Measurements from ENCODE around the gene ITGB1. TPM values are rescaled to one million over a fixed set of nuclear protein-coding genes. Genes with fewer than 3 reads are reported as not detected.
A peak's percentile ranks its signal among the peaks of the same experiment; 100 is the strongest.
"Not testable (repeated sequence)": the region's sequence is repeated elsewhere in the genome, so short reads cannot be mapped to it uniquely, and the experiment has no call there.

The ITGB1 gene
- polyA plus RNA-seq (ENCODE audit: insufficient read length in 4 of 4): 100 to 1,000 TPM; 481 to 698 (median 568) TPM

- peak in 3 of 4 donors; percentile 89 to 94 (median 90) for DNase-seq (ENCODE audit: low read depth in 4 of 4, low spot score in 2 of 4)
These were observed at the start of gene ITGB1 for GRCh38 chr10:32958085-32959005. Gene ITGB1 (minus strand): TSS chr10:32958230. CDS start chr10:32935558, 22,672 bp downstream.

DNA sequence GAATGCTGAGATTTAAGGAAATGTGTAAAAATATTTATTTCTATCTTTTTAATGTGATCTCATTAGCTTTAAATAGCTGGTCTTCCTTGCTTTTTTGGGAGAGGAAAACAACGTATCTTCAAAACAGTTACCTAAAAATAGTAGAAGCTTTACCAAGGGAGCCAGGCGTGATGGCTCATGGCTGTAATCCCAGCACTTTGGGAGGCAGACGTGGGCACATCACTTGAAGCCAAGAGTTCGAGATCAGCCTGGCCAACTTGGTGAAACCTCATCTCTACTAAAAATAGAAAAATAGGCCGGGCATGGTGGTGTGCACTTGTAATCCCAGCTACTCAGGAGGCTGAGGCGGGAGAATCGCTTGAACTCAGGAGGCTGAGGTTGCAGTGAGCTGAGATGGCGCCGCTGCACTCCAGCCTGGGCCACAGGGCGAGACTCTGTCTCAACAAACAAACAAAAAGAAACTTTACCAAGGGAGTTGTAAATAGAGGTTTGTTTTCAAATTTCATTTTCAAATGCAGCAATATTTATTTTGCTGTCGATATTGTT is 48.4 kb upstream of the ITGB1 start:
- DNase-seq (ENCODE audit: low read depth in 4 of 4, low spot score in 2 of 4): no peak

- peak in 1 of 4 donors; percentile 18 for DNase-seq (ENCODE audit: low read depth in 4 of 4, low spot score in 2 of 4)
These were observed 47.6 kb upstream of the ITGB1 start for GRCh38 chr10:33005322-33006301.

DNA sequence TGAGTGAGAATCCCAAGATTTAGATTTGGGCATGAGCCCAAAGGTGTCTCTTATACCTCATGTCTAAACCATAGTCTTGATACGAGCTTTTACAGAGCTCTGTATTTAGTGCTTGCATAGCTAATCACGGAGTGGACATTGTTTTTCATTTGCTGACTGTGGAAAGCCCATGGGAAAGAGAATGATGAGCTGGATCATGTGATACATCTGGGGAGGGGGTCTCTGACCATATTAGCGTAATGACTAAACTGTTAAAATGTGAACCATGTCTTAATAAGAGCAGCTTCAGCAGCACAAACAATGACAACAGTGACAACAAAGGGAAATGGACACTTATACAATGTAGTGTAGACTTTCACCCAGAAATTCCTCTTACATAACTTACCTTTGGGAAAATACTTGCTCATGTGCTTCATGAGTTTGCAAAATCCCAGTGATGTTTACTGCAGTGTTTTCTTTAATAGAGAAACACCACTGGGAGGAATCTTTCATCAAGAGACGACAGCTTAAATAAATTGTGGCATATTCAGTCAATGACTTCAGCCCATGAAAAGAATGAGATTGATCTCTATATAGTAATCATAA is 44.0 kb upstream of the ITGB1 start:
- no peak for DNase-seq (ENCODE audit: low read depth in 4 of 4, low spot score in 2 of 4)

GRCh38 chr10:32998060-32998581 is 40.1 kb upstream of the ITGB1 start:
- DNase-seq (ENCODE audit: low read depth in 4 of 4, low spot score in 2 of 4): not testable (repeated sequence)

DNA sequence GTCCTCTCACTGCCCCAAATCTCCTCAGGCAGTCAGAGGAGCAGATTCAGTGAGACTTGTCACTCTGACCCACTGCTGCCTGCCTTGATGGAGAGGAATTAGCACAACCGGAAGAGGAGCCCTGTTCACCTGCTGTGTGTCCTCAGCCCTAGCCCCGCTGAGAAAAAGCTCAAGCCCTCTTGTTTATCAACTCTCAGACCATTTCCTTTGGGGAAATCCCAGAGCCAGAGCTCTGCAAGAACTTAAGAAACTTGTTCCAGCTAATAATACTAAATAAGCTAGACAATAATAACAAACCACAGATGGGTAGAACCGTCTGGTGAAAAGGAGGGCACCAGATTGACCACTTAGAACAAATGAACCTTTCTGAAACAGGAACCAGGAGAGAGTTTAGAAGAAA is 37.7 kb upstream of the ITGB1 start:
- no peak for DNase-seq (ENCODE audit: low read depth in 4 of 4, low spot score in 2 of 4)

GRCh38 chr10:32995066-32995622 is 37.1 kb upstream of the ITGB1 start:
- DNase-seq (ENCODE audit: low read depth in 4 of 4, low spot score in 2 of 4): no peak

DNA sequence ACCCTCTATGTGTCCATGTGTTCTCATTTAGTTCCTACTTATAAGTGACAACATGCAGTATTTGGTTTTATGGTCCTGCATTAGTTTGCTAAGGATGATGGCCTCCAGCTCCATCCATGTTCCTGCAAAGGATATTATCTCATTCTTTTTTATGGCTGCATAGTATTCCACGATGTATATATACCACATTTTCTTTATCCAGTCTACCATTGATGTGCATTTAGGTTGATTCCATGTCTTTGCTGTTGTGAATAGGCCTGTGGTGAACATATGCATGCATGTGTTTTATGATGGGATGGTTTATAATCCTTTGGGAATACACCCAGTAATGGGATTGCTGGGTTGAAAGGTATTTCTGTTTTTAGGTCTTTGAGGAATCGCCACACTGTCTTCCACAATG is 36.6 kb upstream of the ITGB1 start:
- DNase-seq (ENCODE audit: low read depth in 4 of 4, low spot score in 2 of 4): not testable (repeated sequence)

GRCh38 chr10:32992310-32992709 is 34.3 kb upstream of the ITGB1 start:
- DNase-seq (ENCODE audit: low read depth in 4 of 4, low spot score in 2 of 4): not testable (repeated sequence)

DNA sequence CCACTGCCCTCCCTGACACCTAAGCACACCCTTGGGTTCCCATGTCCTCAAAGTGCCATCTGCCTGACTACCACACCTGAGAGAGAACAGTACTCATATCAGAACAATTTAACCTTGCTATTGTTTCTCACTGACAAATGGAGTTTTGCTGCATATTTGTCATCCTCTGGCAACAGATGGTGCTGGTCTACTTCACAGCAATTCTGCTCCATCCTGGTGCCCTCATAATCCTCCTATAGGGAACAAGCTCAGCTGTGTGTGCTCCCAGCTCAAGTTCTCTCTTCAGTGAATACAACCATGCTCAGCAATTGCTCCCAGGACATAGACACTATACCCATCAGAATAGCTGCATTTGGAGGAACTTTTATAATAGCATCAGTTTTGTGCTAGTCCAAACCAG is 32.8 kb upstream of the ITGB1 start:
- DNase-seq (ENCODE audit: low read depth in 4 of 4, low spot score in 2 of 4): no peak

- no peak for DNase-seq (ENCODE audit: low read depth in 4 of 4, low spot score in 2 of 4)
These were observed 30.6 kb upstream of the ITGB1 start for GRCh38 chr10:32988604-32989003.

GRCh38 chr10:32987172-32987571 is 29.1 kb upstream of the ITGB1 start:
- DNase-seq (ENCODE audit: low read depth in 4 of 4, low spot score in 2 of 4): no peak

DNA sequence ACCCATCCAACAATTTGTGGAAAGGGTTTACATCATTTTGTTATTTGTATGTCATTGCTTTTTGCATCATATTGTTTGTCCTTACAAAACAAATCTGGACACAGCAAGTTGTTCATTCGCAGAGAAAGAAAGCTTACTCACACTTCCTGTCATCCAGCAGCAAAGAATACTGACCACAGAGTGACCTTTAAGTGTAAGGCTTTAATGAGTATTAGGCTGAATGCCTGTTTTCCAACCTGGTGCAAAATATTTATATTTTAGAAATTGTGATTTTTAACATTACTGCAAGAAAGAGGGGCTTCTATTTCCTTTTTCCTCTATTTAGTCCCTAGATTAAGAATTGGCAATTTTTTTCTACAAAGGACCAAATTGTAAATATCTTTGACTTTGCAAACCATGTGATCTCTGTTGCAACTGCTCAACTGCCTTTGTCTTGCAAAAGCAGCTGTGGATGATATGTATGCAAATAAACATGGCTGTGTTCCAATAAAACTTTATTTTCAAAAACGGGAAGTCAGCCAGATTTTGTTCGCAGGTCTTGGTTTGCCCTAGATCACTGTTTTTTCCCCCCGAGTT is 27.8 kb upstream of the ITGB1 start:
- DNase-seq (ENCODE audit: low read depth in 4 of 4, low spot score in 2 of 4): no peak

DNA sequence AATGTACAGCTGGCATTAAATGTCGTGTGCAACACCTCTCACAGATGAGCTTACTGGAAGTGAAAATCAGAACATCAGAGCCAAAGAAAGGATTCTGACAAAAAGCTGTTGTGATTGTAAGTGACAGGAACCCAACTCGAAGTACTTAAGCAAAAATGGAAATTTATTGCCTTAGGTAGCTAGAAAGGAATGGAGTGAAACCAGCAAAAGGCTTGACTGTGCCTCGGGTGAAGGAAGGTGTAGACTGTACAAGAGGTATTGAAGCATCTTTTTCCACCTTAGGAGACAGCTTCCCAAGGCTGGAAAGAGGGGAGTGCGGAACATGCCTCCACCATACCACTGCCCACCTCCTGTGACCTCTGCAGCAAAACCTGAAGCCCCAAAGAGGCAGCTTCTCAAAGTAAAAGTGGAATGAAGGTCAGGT is 27.3 kb upstream of the ITGB1 start:
- no peak for DNase-seq (ENCODE audit: low read depth in 4 of 4, low spot score in 2 of 4)

- DNase-seq (ENCODE audit: low read depth in 4 of 4, low spot score in 2 of 4): no peak
These were observed 26.1 kb upstream of the ITGB1 start for GRCh38 chr10:32984003-32984600.

- DNase-seq (ENCODE audit: low read depth in 4 of 4, low spot score in 2 of 4): no peak
These were observed 25.2 kb upstream of the ITGB1 start for GRCh38 chr10:32982911-32983909.

GRCh38 chr10:32982293-32982709 is 24.3 kb upstream of the ITGB1 start:
- DNase-seq (ENCODE audit: low read depth in 4 of 4, low spot score in 2 of 4): no peak

DNA sequence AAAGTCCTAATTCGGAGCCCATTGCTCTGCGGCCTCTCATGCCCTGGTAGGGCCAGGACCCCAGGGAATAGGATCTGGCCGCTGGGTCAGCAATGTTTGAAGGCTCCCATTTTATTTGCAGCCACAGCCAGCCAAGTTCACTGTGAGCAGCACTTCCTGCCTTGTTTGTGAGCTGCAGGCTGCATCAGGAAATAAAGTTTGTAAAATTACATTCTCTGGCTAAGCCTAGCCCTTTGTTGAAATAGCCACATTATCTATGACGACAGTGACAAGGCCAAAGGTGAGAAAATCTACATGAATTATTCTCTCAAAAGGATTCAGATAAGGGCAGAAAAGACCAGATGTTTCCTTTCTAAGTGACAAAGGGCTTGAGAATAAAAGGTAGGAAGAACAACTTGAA is 23.7 kb upstream of the ITGB1 start:
- peak in 1 of 4 donors; percentile 44 for DNase-seq (ENCODE audit: low read depth in 4 of 4, low spot score in 2 of 4)
